Nephron (organoid): ENCODE measurements around the gene TUBGCP6.

Experiments used
- H3K27ac Mint-ChIP-seq, 3 experiments: 2 replicates each; pipeline ENCODE4 v1.8.0; 2020; ENCODE audit warnings: mixed read lengths in 3 of 3, mild to moderate bottlenecking in 2 of 3, moderate library complexity in 1 of 3
- H3K27me3 Mint-ChIP-seq: 2 replicates; pipeline ENCODE4 v1.8.0; 2021; ENCODE audit warnings: low read depth, mild to moderate bottlenecking, moderate library complexity, mixed read lengths
- H3K36me3 Mint-ChIP-seq: 2 replicates; pipeline ENCODE4 v1.8.0; 2020; ENCODE audit warnings: low read depth, mixed read lengths
- H3K4me1 Mint-ChIP-seq: 2 replicates; pipeline ENCODE4 v1.8.0; 2020; ENCODE audit warnings: mixed read lengths
- H3K4me3 Mint-ChIP-seq, 3 experiments: 2 replicates each; pipeline ENCODE4 v1.8.0; 2020; ENCODE audit warnings: mild to moderate bottlenecking in 3 of 3, mixed read lengths in 3 of 3, moderate library complexity in 2 of 3
- H3K9me3 Mint-ChIP-seq: 2 replicates; pipeline ENCODE4 v1.8.0; 2020; ENCODE audit warnings: mixed read lengths
- CTCF ChIP-seq, 3 experiments: fragments of 200-600 bp; sonication (generic); IDR thresholded peaks; one replicate each; pipeline ENCODE4 v1.5.0; 2021; ENCODE audit warnings: antibody characterized with exemption in 3 of 3; ENCODE audit not compliant: unreplicated experiment in 3 of 3

TUBGCP6 gene

GRCh38 chr22:50222508-50222907, 22.3 kb downstream of the TUBGCP6 start:
- no peaks in the 10 kb centered on the region for H3K9me3 Mint-ChIP-seq
- H3K36me3 Mint-ChIP-seq, result peaks cover 26% of the 10 kb centered on the region
- TF ChIP-seq CTCF (IDR thresholded peaks at IDR 0.05; ENCODE audit: unreplicated experiment in 3 of 3), result no peak
- H3K4me1 Mint-ChIP-seq, result no peaks in the 10 kb centered on the region
- no peak overlapping the region for H3K4me3 Mint-ChIP-seq
- no peak overlapping the region for H3K27ac Mint-ChIP-seq
- H3K27me3 Mint-ChIP-seq, result no peaks in the 10 kb centered on the region

- H3K4me1 Mint-ChIP-seq, result no peaks in the 10 kb centered on the region
- H3K36me3 Mint-ChIP-seq, result peaks cover 22% of the 10 kb centered on the region
- no peaks in the 10 kb centered on the region for H3K9me3 Mint-ChIP-seq
- no peaks in the 10 kb centered on the region for H3K27me3 Mint-ChIP-seq
- no peak for TF ChIP-seq CTCF (IDR thresholded peaks at IDR 0.05; ENCODE audit: unreplicated experiment in 3 of 3)
- no peak overlapping the region for H3K4me3 Mint-ChIP-seq
- no peak overlapping the region for H3K27ac Mint-ChIP-seq
These were observed 23.2 kb downstream of the TUBGCP6 start for GRCh38 chr22:50221410-50222300.

GRCh38 chr22:50220603-50221409, 24.0 kb downstream of the TUBGCP6 start:
- no peaks in the 10 kb centered on the region for H3K9me3 Mint-ChIP-seq
- no peaks in the 10 kb centered on the region for H3K4me1 Mint-ChIP-seq
- no peak for TF ChIP-seq CTCF (IDR thresholded peaks at IDR 0.05; ENCODE audit: unreplicated experiment in 3 of 3)
- H3K36me3 Mint-ChIP-seq, result peaks cover 21% of the 10 kb centered on the region
- H3K27ac Mint-ChIP-seq, result no peak overlapping the region
- no peaks in the 10 kb centered on the region for H3K27me3 Mint-ChIP-seq
- H3K4me3 Mint-ChIP-seq, result no peak overlapping the region

DNA sequence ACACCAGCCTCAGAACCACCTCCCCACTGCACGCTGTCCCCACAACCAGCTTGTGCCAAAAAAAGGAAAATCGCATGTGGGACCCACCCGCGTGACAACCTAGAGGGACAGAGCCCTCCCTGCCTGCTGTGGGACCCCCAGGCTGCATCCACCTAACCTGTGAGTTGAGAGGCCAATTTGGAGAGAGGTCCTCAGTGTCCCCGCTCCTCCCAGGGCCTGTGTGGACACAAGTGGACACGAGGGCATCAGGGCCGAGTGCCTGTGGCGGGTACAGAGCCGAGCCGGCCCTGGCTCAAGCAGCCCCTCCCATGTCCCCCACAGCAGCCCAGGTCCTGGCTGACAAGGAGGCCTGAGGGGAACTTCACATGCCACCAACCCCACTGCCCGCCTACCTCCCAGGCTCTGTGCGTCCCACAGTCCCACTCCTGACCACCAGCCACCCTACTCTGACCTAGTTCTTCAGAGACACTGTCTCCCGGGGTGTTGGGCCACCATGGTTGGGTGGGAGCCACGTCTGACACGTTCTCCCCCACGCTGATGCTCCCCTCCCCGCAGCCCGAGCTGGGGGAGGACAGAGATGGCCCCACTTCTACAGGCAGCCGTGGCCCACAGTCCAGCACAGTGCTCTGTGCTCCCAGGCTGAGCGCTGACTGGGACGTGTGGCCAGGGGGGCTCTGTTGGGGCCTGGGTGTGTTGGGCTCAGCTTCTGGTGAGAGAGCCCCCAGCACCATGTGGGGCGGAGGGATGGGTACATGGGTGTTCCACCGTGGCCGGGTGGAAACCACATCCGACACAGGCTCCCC, 24.8 kb downstream of the TUBGCP6 start:
- H3K4me1 Mint-ChIP-seq, result peaks cover 1% of the 10 kb centered on the region
- peaks cover 19% of the 10 kb centered on the region for H3K36me3 Mint-ChIP-seq
- H3K9me3 Mint-ChIP-seq, result no peaks in the 10 kb centered on the region

More for the DNA sequence above, 24.8 kb downstream of the TUBGCP6 start:
- no peaks in the 10 kb centered on the region for H3K27me3 Mint-ChIP-seq
- no peak for TF ChIP-seq CTCF (IDR thresholded peaks at IDR 0.05; ENCODE audit: unreplicated experiment in 3 of 3)
- H3K27ac Mint-ChIP-seq, result no peak overlapping the region
- no peak overlapping the region for H3K4me3 Mint-ChIP-seq
